Measurements from ENCODE around the gene MKNK1. TPM values are rescaled to one million over a fixed set of nuclear protein-coding genes. Genes with fewer than 3 reads are reported as not detected.

Gene MKNK1
- total RNA-seq, 4 donors from 2014 or later, result 23.0 to 42.1 (median 34.5) TPM

GRCh38 chr1:46516200-46516950 lies 87.7 kb downstream of the MKNK1 start:
- no peaks in the 10 kb centered on the region for H3K4me1 ChIP-seq
- H3K9me3 ChIP-seq, result no peaks in the 10 kb centered on the region
- H3K36me3 ChIP-seq, result no peaks in the 10 kb centered on the region
- H3K27me3 ChIP-seq, result peaks cover 53% of the 10 kb centered on the region
- TF ChIP-seq EP300 (IDR thresholded peaks at IDR 0.05), result no peak
- TF ChIP-seq POLR2AphosphoS5 (IDR thresholded peaks at IDR 0.05), result no peak
- TF ChIP-seq, protein P1, sequence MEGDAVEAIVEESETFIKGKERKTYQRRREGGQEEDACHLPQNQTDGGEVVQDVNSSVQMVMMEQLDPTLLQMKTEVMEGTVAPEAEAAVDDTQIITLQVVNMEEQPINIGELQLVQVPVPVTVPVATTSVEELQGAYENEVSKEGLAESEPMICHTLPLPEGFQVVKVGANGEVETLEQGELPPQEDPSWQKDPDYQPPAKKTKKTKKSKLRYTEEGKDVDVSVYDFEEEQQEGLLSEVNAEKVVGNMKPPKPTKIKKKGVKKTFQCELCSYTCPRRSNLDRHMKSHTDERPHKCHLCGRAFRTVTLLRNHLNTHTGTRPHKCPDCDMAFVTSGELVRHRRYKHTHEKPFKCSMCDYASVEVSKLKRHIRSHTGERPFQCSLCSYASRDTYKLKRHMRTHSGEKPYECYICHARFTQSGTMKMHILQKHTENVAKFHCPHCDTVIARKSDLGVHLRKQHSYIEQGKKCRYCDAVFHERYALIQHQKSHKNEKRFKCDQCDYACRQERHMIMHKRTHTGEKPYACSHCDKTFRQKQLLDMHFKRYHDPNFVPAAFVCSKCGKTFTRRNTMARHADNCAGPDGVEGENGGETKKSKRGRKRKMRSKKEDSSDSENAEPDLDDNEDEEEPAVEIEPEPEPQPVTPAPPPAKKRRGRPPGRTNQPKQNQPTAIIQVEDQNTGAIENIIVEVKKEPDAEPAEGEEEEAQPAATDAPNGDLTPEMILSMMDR (IDR thresholded peaks at IDR 0.05), result no peak
- H3K4me3 ChIP-seq, result no peak overlapping the region
- 55 to 80% methylated on average over 2 to 8 of the region's 12 CpGs for WGBS, 2 donors (ENCODE audit: low coverage in 1 of 2)
- H3K27ac ChIP-seq, result no peak overlapping the region
- ATAC-seq, result no peak

- WGBS, 2 donors (ENCODE audit: low coverage in 1 of 2), result 91 to 93% methylated on average over 4 to 6 of the region's 6 CpGs
- Histone ChIP-seq H3K9me3 (no peaks in the 10 kb centered on the region), H3K27me3 (peaks cover 58% of the 10 kb centered on the region), H3K4me3 (no peak overlapping the region), H3K27ac (no peak overlapping the region), H3K4me1 (no peaks in the 10 kb centered on the region), H3K36me3 (no peaks in the 10 kb centered on the region)
- TF ChIP-seq POLR2AphosphoS5 (IDR thresholded peaks at IDR 0.05), result no peak
- ATAC-seq, result no peak
Measured at GRCh38 chr1:46515576-46515975, 88.5 kb downstream of the MKNK1 start.

GRCh38 chr1:46513536-46513935 lies 90.5 kb downstream of the MKNK1 start:
- H3K27ac ChIP-seq, result no peak overlapping the region

DNA sequence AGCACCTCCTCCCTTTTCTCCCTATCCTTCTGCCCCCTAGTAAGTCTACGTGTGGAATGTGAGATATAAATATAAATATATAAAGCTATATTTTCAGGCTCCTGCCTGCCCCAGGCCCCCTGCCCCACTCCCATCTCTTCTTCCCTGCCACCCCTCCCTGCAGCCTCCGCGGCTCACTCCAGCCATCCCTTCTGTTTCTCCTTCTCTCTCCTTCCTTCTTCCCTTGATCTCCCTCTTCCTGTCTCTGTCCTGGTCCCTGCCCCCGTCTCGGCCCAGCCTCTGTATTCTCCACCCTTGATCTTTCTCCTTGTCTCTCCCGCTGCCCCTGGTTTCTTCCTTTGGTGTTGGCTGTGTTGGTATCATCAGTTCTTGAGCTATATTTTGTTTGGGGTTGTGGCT lies 91.3 kb downstream of the MKNK1 start:
- H3K4me1 ChIP-seq, result no peaks in the 10 kb centered on the region
- no peaks in the 10 kb centered on the region for H3K36me3 ChIP-seq
- no peak for TF ChIP-seq EP300 (IDR thresholded peaks at IDR 0.05)
- TF ChIP-seq POLR2A (IDR thresholded peaks at IDR 0.05), result no peak
- TF ChIP-seq, protein P1 (IDR thresholded peaks at IDR 0.05), result no peak
- TF ChIP-seq POLR2AphosphoS5 (IDR thresholded peaks at IDR 0.05), result no peak
- H3K9me3 ChIP-seq, result no peaks in the 10 kb centered on the region
- H3K27ac ChIP-seq, result no peak overlapping the region
- no peak overlapping the region for H3K4me3 ChIP-seq
- ATAC-seq, result no peak
- 43 to 51% methylated on average over 5 to 6 of the region's 6 CpGs for WGBS, 2 donors (ENCODE audit: low coverage in 1 of 2)
- H3K27me3 ChIP-seq, result peaks cover 34% of the 10 kb centered on the region

More at GRCh38 chr1:46513536-46513935, 90.5 kb downstream of the MKNK1 start:
- Histone ChIP-seq H3K9me3 (no peaks in the 10 kb centered on the region), H3K27me3 (peaks cover 41% of the 10 kb centered on the region), H3K4me3 (no peak overlapping the region), H3K4me1 (no peaks in the 10 kb centered on the region), H3K36me3 (no peaks in the 10 kb centered on the region)
- WGBS, 2 donors (ENCODE audit: low coverage in 1 of 2), result 0% methylated on average over 1 of the region's 5 CpGs; no CpG with 5 or more reads in 1 of the 2 donors
- TF ChIP-seq, protein P1 (IDR thresholded peaks at IDR 0.05), result no peak
- TF ChIP-seq POLR2A (IDR thresholded peaks at IDR 0.05), result no peak
- no peak for TF ChIP-seq EP300 (IDR thresholded peaks at IDR 0.05)
- TF ChIP-seq POLR2AphosphoS5 (IDR thresholded peaks at IDR 0.05), result no peak
- no peak for ATAC-seq

DNA sequence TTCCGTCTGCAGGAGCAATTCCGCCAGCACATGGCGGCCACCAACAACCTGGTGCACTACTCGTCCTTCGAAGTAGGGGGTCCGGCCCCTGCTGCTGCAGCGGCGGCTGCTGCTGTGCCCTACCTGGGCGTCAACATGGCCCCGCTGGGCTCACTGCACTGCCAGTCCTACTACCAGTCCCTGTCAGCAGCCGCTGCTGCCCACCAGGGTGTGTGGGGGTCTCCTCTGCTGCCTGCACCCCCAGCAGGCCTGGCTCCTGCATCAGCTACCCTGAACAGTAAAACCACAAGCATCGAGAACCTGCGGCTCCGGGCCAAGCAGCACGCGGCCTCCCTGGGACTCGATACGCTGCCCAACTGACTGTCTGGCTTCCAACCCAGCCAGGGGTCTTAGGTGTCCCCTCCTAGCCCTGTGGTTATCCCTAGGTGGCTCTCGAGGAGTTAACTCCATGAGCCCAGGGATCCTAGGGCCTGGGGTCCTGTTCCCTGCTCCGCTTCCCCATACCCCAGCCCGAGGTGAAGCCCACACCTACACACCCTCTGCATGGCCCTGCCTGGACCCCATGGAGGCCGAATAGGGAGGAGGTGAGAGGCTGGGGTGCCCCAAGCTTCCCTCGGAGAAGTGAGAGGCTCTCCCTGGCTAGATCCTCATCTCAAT lies 91.8 kb downstream of the MKNK1 start:
- 68% methylated on average over 9 of the region's 23 CpGs; no CpG with 5 or more reads in 1 of the 2 donors for WGBS, 2 donors (ENCODE audit: low coverage in 1 of 2)
- Histone ChIP-seq H3K27me3 (peaks cover 28% of the 10 kb centered on the region), H3K9me3 (no peaks in the 10 kb centered on the region), H3K36me3 (no peaks in the 10 kb centered on the region), H3K4me3 (no peak overlapping the region), H3K27ac (no peak overlapping the region), H3K4me1 (no peaks in the 10 kb centered on the region)
- no peak for ATAC-seq
- no peak for TF ChIP-seq POLR2AphosphoS5 (IDR thresholded peaks at IDR 0.05)
- no peak for TF ChIP-seq POLR2A (IDR thresholded peaks at IDR 0.05)
- TF ChIP-seq, protein P1 (IDR thresholded peaks at IDR 0.05), result no peak
- no peak for TF ChIP-seq EP300 (IDR thresholded peaks at IDR 0.05)
